AG10803 (cell line): Measurements from ENCODE around the gene MTCL1.
"Not testable (repeated sequence)": the region's sequence is repeated elsewhere in the genome, so short reads cannot be mapped to it uniquely, and the experiment has no call there.

Source experiments
- DNase-seq: peaks from one replicate; pipeline ENCODE4 v3.0.0; 2010; ENCODE audit warnings: low read depth
- H3K4me3 ChIP-seq: 2 replicates; pipeline ENCODE4 v1.5.1; 2011; ENCODE audit warnings: mild to moderate bottlenecking, low read length, control low read depth
- CTCF ChIP-seq: conservative IDR thresholded peaks from 2 replicates; pipeline ENCODE4 v1.5.1; 2011; ENCODE audit warnings: mild to moderate bottlenecking, low read length, control low read depth, inconsistent platforms

The MTCL1 gene

DNA sequence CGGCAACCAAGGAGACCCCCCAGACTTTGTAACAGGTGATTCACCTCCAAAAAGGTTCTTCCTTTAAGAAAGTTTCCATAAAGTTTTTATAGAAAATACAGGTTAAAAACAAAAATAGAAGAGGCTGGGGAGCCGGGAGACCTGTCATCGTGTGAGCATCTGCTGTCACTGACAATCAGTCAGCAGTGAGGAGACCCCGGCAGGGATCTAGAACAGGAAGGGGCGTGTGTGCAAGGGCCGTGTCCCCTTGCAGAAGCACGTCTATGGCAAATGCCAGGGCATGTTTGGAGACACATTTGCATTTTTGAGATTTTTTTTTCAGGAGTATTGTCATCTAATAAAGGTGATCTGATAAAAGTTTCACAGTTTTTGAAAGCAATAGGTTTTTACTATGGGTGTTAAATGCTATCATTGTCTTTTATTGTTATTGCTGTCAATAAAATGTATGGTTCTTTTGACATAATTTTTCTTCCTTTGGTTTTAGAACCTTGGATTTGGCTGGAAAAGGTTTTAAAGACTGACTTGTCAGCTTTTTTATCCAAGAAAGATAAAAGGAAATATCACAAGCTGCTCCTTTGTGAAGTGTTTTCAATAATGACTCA lies 52.1 kb downstream of the MTCL1 start:
- no peak for TF ChIP-seq CTCF
- H3K4me3 ChIP-seq = no peak overlapping the region
- DNase-seq = no peak

DNA sequence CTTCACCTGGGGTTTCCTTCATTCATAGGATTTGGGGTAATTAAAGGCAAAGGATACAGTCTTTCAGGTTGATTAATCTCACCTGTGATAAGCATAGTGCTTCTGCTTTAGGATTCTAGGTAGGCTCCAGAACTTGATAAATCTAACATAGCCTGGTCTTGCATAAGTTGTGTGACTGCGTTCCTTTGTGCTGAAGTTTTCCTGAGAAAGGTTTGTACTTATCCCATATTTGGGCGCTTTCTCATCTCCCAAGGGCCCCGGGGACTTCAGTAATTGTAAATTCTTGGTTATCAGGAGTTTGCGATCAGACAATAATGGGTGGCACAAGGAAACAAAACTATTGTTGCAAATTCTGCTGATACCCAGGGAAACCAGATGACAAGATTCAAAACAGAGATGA lies 53.1 kb downstream of the MTCL1 start:
- DNase-seq = no peak
- H3K4me3 ChIP-seq = no peak overlapping the region
- no peak for TF ChIP-seq CTCF

DNA sequence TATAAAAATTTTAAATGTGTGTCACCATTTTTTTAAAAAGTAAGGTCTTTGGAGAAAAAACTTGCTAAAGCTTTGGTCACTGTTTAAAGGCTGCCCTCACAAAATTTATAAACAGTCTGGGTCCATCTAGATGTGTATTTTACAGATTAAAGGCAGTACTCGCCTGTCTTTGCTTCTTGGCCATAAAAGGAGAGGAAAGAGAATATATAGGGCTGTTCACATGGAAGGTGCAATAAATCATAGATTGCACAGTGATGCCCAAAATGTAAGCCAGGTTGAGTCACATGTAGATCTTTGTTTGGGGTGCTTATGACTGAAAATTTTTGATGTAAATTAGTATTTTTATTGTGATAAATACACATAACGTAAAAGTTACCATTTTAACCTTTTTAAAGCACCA lies 55.6 kb downstream of the MTCL1 start:
- no peak for DNase-seq
- H3K4me3 ChIP-seq = no peak overlapping the region
- no peak for TF ChIP-seq CTCF

DNA sequence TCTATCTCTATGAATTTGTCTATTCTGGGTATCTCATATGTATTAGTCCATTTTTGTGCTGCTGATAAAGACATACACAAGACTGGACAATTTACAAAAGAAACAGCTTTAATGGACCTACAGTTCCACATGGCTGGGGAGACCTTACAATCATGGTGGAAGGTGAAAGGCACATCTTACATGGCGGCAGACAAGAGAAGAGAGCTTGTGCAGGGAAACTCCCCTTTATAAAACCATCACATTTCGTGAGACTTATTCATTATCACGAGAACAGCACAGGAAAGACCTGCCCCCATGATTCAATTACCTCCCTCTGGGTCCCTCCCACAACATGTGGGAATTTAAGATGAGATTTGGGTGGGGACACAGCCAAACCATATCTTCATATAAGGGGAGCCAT lies 56.2 kb downstream of the MTCL1 start:
- not testable (repeated sequence) for H3K4me3 ChIP-seq

DNA sequence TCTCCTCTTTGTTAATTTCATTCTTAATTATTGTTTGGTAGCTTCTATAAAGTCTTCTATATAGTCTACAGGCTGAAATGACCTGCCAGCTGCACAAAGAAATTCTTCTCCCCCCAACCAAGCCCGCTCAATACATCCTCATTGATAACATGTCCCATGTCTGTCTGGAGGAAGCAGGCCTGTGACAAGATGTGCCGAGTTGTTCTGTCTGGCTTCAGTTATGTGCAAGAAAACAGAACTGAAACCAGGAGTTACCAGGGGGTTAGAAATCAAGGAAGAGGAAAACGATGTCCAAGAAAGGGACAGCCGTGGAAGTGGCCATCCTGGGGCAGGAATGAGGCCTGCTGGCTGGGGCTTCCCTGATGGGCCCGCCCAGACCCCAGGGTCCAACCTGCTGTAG lies 57.6 kb downstream of the MTCL1 start:
- no peak overlapping the region for H3K4me3 ChIP-seq
- no peak for TF ChIP-seq CTCF
- DNase-seq = no peak

More for the DNA sequence above, 56.2 kb downstream of the MTCL1 start:
- not testable (repeated sequence) for DNase-seq

DNA sequence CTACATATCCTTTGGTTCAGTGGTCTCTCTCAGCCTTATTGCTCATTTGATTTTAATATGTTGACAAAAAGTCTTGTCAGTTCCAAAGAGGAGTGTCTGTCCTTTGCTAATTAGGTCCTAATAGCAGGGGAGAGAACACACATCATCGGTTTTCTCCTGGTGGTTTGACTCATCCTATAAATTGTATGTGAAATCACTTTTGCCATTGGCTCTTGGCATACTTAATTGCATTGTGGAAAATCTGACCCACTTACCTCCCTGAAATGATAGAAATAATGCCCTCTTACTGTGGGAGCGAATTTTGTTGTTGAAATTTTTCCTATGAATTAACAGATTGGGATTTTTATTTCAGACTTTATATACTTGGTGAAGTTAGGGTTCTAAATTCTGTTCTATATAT lies 58.3 kb downstream of the MTCL1 start:
- TF ChIP-seq CTCF = no peak
- DNase-seq = no peak
- no peak overlapping the region for H3K4me3 ChIP-seq

DNA sequence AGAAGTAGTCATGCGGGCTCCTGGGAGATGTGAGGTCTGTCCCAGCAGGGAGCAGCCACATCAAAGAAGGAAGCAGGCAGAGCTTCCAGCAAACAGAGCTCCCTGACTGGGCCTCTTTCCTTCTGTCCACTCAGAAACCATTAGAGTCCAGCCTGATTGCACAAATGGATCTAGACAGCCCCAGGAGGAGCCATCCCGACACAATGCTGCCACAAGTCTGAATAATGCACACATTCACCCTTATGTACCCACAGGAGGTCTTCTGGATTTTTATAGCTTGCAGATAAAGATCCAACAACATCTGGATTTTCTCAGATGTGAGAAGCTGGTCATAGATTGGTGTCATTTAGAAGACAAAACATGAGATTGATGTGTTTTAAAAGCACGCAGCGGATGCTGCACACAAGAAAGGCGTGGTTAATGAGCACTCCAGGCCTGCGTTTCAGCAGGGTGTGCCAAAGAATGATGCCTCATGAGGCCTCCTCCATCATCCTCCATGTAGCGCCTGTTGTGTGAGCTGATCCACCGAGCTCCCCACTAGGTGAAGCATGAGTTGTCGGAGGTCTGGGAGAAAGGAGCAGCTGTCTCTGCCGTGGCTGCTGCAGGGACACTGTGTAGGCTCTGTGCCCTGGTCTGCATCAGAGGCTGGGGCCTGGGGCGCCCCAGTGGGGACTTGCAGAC lies 60.6 kb downstream of the MTCL1 start:
- peak; percentile 85 for DNase-seq
- TF ChIP-seq CTCF = 0 out of 2 replicates have a peak, but pooled peaks have one; percentile 6

More for the DNA sequence above, 60.6 kb downstream of the MTCL1 start:
- H3K4me3 ChIP-seq = no peak overlapping the region
